HEK293 (cell line): ENCODE measurements around the gene CDK11B.
"Not testable (repeated sequence)": the region's sequence is repeated elsewhere in the genome, so short reads cannot be mapped to it uniquely, and the experiment has no call there.

Experiments used
- CTCF ChIA-PET: fragments of 350-600 bp; formaldehyde crosslinking; extraction: SDS; loops from one replicate; lab custom pipeline; 2021; ENCODE audit warnings: antibody characterized with exemption; lab: Yijun Ruan, JAX
- POLR2A ChIA-PET: fragments of 300-600 bp; formaldehyde crosslinking; extraction: SDS; loops from one replicate; lab custom pipeline; 2020; ENCODE audit warnings: antibody characterized with exemption, inconsistent platforms; lab: Yijun Ruan, JAX
- H3K27ac ChIP-seq: fragments of 200-500 bp; sonication (Bioruptor generic); 2 replicates; pipeline ENCODE4 v1.5.1; 2014; ENCODE audit warnings: low read depth, low read length, control low read depth, inconsistent platforms; ENCODE audit errors: extremely low read depth
- H3K36me3 ChIP-seq, 2 experiments: fragments of 200-500 bp in 1 of 2; sonication (Bioruptor generic) in 1 of 2; 1 replicate in 1 of 2; 2 replicates in 1 of 2; pipeline ENCODE4 v1.5.1; 2014 to 2017; ENCODE audit warnings: inconsistent platforms in 2 of 2, low read length in 2 of 2; ENCODE audit not compliant: control insufficient read depth in 2 of 2, insufficient read depth in 1 of 2
- H3K4me1 ChIP-seq: fragments of 200-500 bp; sonication (Bioruptor generic); 2 replicates; pipeline ENCODE4 v1.5.1; 2014; ENCODE audit warnings: mild to moderate bottlenecking, low read length, inconsistent platforms; ENCODE audit not compliant: control insufficient read depth, insufficient read depth
- H3K4me3 ChIP-seq: 2 replicates; pipeline ENCODE4 v1.5.1; 2011; ENCODE audit warnings: low read depth, mild to moderate bottlenecking, control low read depth, low read length, moderate library complexity
- H3K9me3 ChIP-seq: fragments of 200-500 bp; sonication (Bioruptor generic); 2 replicates; pipeline ENCODE4 v1.5.1; 2014; ENCODE audit warnings: low read depth, low read length, inconsistent platforms; ENCODE audit not compliant: control insufficient read depth, insufficient read depth
- ZNF26 ChIP-seq: fragments of 450-650 bp; formaldehyde crosslinking; IDR thresholded peaks from 2 replicates; pipeline ENCODE4 v1.5.1; 2016; ENCODE audit warnings: missing biosample characterization, missing genetic modification characterization

The CDK11B gene

DNA sequence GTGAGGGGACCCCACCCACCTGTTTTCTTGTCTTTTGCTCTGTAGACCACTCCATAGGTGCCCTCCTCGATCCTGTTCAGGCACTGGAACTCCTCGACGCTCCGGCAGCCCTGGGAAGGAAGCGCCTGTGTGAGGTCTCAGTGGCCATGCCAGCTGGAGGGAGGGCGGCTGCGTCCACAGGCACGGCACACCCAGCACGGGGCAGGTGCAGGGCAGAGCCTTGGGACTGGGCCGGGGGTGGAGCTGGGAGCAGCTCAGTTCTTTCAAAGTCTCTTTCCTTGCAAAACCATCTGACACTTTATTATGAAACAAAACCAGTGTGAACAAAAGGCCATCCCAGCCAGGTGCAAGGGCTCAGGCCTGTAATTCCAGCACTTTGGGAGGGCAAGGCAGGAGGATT, 46.8 kb upstream of the CDK11B start:
- H3K4me3 ChIP-seq, H3K27ac ChIP-seq, CTCF ChIA-PET, H3K9me3 ChIP-seq, H3K4me1 ChIP-seq: not testable (repeated sequence)
- H3K36me3 ChIP-seq: peaks cover 0 to 23% of the 10 kb centered on the region in 2 experiments; a peak in 2 of 3 replicates
- POLR2A ChIA-PET: interaction anchor here (0.9 kb wide), 1 partner anchor 19 kb away, joined by 3 read pairs; no protein-coding TSS in a partner anchor

GRCh38 chr1:1704284-1704957, 45.6 kb upstream of the CDK11B start:
- H3K4me1 ChIP-seq, CTCF ChIA-PET, POLR2A ChIA-PET, H3K9me3 ChIP-seq, H3K27ac ChIP-seq, H3K4me3 ChIP-seq: not testable (repeated sequence)
- peaks cover 0 to 23% of the 10 kb centered on the region in 2 experiments; a peak in 2 of 3 replicates for H3K36me3 ChIP-seq

DNA sequence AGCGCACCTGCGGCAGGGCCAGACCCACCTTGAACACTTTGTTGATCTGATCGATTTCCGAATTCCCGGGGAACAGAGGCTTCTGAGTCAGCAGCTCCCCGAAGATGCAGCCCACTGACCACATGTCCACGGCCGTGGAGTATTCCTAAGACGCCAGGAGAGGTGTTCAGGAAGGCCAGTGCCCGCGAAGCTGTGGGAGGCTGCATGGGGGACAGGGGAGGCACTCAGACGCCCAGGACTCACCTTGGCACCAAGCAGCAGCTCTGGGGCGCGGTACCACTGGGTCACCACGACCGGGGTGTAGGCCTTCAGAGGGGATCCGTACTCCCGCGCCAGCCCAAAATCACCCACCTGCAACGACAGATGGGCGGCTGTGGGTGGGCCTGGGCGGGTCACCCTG, 45.0 kb upstream of the CDK11B start:
- ChIA-PET POLR2A (no interaction called here), CTCF (no interaction called here)
- no peak overlapping the region for H3K4me3 ChIP-seq
- TF ChIP-seq ZNF26 (tag by site-specific recombination): no peak
- no peaks in the 10 kb centered on the region for H3K4me1 ChIP-seq
- H3K27ac ChIP-seq: no peak overlapping the region
- H3K36me3 ChIP-seq: peaks cover 0 to 23% of the 10 kb centered on the region in 2 experiments; a peak in 2 of 3 replicates
- H3K9me3 ChIP-seq: no peaks in the 10 kb centered on the region

GRCh38 chr1:1702506-1702905, 43.7 kb upstream of the CDK11B start:
- CTCF ChIA-PET, POLR2A ChIA-PET, H3K4me3 ChIP-seq, H3K27ac ChIP-seq, H3K9me3 ChIP-seq, H3K4me1 ChIP-seq: not testable (repeated sequence)
- peaks cover 0 to 23% of the 10 kb centered on the region in 2 experiments; a peak in 2 of 3 replicates for H3K36me3 ChIP-seq

GRCh38 chr1:1700557-1700956, 41.8 kb upstream of the CDK11B start:
- H3K4me1 ChIP-seq, CTCF ChIA-PET, H3K9me3 ChIP-seq, H3K27ac ChIP-seq, H3K4me3 ChIP-seq, POLR2A ChIA-PET: not testable (repeated sequence)
- peaks cover 0 to 15% of the 10 kb centered on the region in 2 experiments; a peak in 1 of 3 replicates for H3K36me3 ChIP-seq

GRCh38 chr1:1700067-1700466, 41.3 kb upstream of the CDK11B start:
- H3K9me3 ChIP-seq, H3K4me3 ChIP-seq, POLR2A ChIA-PET, CTCF ChIA-PET, H3K4me1 ChIP-seq, H3K27ac ChIP-seq: not testable (repeated sequence)
- H3K36me3 ChIP-seq: peaks cover 0 to 15% of the 10 kb centered on the region in 2 experiments; a peak in 1 of 3 replicates

DNA sequence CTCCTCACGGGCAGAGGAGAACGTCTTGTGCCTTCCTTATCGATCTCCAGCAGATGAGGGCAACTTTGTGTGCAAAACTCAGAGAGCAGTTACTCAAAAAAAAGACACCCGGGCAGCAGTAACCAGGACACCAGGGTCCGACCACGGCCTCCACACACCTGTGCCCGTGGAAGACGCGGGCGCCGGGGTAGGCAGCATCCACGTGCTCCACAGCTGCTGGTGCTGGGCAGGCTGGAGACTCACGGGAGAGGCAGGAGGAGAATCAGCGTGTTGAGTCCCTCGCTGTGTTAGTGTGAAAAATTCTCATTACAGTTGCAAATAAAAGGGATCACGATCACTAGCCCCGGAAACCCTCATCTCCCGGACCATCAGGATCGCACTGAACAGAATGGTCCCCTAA, 40.3 kb upstream of the CDK11B start:
- H3K4me3 ChIP-seq, H3K9me3 ChIP-seq, CTCF ChIA-PET, H3K4me1 ChIP-seq, POLR2A ChIA-PET, H3K36me3 ChIP-seq, H3K27ac ChIP-seq: not testable (repeated sequence)

DNA sequence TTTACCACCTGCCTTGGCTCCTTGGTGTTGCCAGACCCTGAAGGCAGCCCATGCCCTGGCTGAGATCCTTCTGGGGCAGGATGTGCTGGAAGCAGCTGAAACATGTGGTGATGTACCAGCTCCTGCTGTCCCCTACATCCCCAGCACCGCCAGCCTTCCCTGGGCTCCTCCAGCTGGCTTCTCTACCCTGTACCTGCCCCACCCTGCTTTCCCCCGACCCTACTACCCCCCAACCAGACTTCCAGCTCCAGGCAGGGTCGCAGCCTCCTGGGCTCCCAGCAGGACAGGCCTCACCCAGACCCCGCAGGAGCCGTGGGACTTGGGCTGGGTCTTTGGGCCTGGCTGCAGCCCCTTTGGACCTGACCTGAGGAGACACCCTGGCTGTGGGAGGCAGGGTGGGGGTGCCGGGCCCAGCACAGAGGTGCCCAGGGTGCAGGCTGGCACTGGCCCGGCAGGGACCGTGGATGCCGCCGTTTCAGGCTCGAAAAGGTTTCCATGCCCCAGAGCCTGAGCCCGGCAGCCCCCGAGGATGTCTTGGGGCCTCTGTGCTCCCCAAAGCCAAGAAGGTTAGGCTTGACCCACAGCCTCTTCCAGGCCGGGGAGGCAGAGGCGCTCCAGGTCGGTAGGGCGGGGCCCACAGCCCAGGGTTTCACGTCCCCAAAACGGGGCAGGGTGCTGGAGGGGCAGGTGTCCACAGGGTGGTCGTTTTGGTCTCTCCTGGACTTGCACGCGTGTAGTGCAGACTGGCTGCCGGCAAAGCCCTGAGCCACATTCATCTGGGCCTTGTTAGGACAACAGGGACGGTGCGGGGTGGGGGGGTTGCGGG, 38.8 kb upstream of the CDK11B start:
- H3K36me3 ChIP-seq, CTCF ChIA-PET, H3K4me3 ChIP-seq, POLR2A ChIA-PET, H3K4me1 ChIP-seq, H3K27ac ChIP-seq, H3K9me3 ChIP-seq: not testable (repeated sequence)

- H3K27ac ChIP-seq, H3K36me3 ChIP-seq, CTCF ChIA-PET, POLR2A ChIA-PET, H3K9me3 ChIP-seq, H3K4me1 ChIP-seq, H3K4me3 ChIP-seq: not testable (repeated sequence)
These were observed 37.9 kb upstream of the CDK11B start for GRCh38 chr1:1696431-1697357.
